Measurements from ENCODE around the gene ISCU. TPM values are rescaled to one million over a fixed set of nuclear protein-coding genes. Genes with fewer than 3 reads are reported as not detected.
"Not testable (repeated sequence)": the region's sequence is repeated elsewhere in the genome, so short reads cannot be mapped to it uniquely, and the experiment has no call there.

ISCU gene
- total RNA-seq, 1 experiment from 2014 or later: 84.8 TPM

- intact Hi-C loops (cut with micrococcal nuclease; ENCODE audit: unreplicated experiment): no loop called here
- TF ChIP-seq CTCF (conservative IDR thresholded peaks at IDR 0.05) (no peak), EZH2 (IDR thresholded peaks at IDR 0.05; ENCODE audit: low read depth) (no peak)
Measured at GRCh38 chr12:108548954-108549521, 13.4 kb upstream of the ISCU start.

GRCh38 chr12:108551535-108551934, 10.9 kb upstream of the ISCU start:
- no peak overlapping the region for H3K27ac ChIP-seq
- H3K27me3 ChIP-seq (ENCODE audit: insufficient read depth, low read depth): no peaks in the 10 kb centered on the region
- CTCF ChIA-PET: no interaction called here
- no peak for DNase-seq
- H3K79me2 ChIP-seq (ENCODE audit: low read depth): peaks cover 83% of the 10 kb centered on the region
- no peaks in the 10 kb centered on the region for H3K4me1 ChIP-seq (replicated peaks; ENCODE audit: insufficient read depth)
- no peak overlapping the region for H3K4me2 ChIP-seq
- H3K36me3 ChIP-seq (ENCODE audit: low read depth): peaks cover 22% of the 10 kb centered on the region
- peaks cover 3% of the 10 kb centered on the region; the same call in 1 of the 2 replicates for H3F3A ChIP-seq (ENCODE audit: insufficient read depth, low read depth)
- POLR2A ChIA-PET (ENCODE audit: unreplicated experiment): no interaction called here
- intact Hi-C loops (cut with micrococcal nuclease; ENCODE audit: unreplicated experiment): no loop called here
- BruUV-seq (replicated peaks): no TSS peak
- peaks cover 86% of the 10 kb centered on the region for H4K20me1 ChIP-seq (ENCODE audit: insufficient read depth)
- no peaks in the 10 kb centered on the region for H3K9me3 ChIP-seq (ENCODE audit: insufficient read depth, low read depth)
- no peak overlapping the region for H2AFZ ChIP-seq
- no peak overlapping the region for H3K4me3 ChIP-seq
- TF ChIP-seq EZH2 (IDR thresholded peaks at IDR 0.05; ENCODE audit: low read depth) (no peak), CTCF (conservative IDR thresholded peaks at IDR 0.05) (no peak)
- no peaks in the 10 kb centered on the region for H3K9me2 ChIP-seq (ENCODE audit: insufficient read depth)

More at GRCh38 chr12:108548954-108549521, 13.4 kb upstream of the ISCU start:
- no peaks in the 10 kb centered on the region for H3K4me1 ChIP-seq (replicated peaks; ENCODE audit: insufficient read depth)
- no peak overlapping the region for H2AFZ ChIP-seq
- BruUV-seq (replicated peaks): no TSS peak
- peaks cover under 1% of the 10 kb centered on the region; the same call in 1 of the 2 replicates for H3F3A ChIP-seq (ENCODE audit: insufficient read depth, low read depth)
- H3K27me3 ChIP-seq (ENCODE audit: insufficient read depth, low read depth): no peaks in the 10 kb centered on the region
- no peak for DNase-seq
- H3K9me3 ChIP-seq (ENCODE audit: insufficient read depth, low read depth): no peaks in the 10 kb centered on the region
- H3K36me3 ChIP-seq (ENCODE audit: low read depth): peaks cover 24% of the 10 kb centered on the region
- H3K9me2 ChIP-seq (ENCODE audit: insufficient read depth): no peaks in the 10 kb centered on the region
- no peak overlapping the region for H3K27ac ChIP-seq
- peaks cover 70% of the 10 kb centered on the region for H3K79me2 ChIP-seq (ENCODE audit: low read depth)
- ChIA-PET POLR2A (ENCODE audit: unreplicated experiment) (interaction anchor here (0.9 kb wide), 1 partner anchor 1505 kb away, joined by 3 read pairs; no protein-coding TSS in a partner anchor), CTCF (interaction anchor here (0.7 kb wide), 1 partner anchor 13 kb away, joined by 3 read pairs; no protein-coding TSS in a partner anchor)
- H3K4me3 ChIP-seq: no peak overlapping the region
- H3K4me2 ChIP-seq: no peak overlapping the region
- peaks cover 66% of the 10 kb centered on the region for H4K20me1 ChIP-seq (ENCODE audit: insufficient read depth)

- H3F3A ChIP-seq (ENCODE audit: insufficient read depth, low read depth): 0 out of 2 replicates have a peak, but pooled peaks cover 3% of the 10 kb centered on the region
- no peak overlapping the region for H2AFZ ChIP-seq
- BruUV-seq (replicated peaks): no TSS peak
- no peaks in the 10 kb centered on the region for H3K9me3 ChIP-seq (ENCODE audit: insufficient read depth, low read depth)
- no peaks in the 10 kb centered on the region for H3K27me3 ChIP-seq (ENCODE audit: insufficient read depth, low read depth)
- TF ChIP-seq EZH2 (IDR thresholded peaks at IDR 0.05; ENCODE audit: low read depth) (no peak), CTCF (conservative IDR thresholded peaks at IDR 0.05) (no peak)
- ChIA-PET POLR2A (ENCODE audit: unreplicated experiment) (no interaction called here), CTCF (no interaction called here)
- no peak overlapping the region for H3K27ac ChIP-seq
- no peak overlapping the region for H3K4me3 ChIP-seq
- DNase-seq: no peak
- H3K4me1 ChIP-seq (replicated peaks; ENCODE audit: insufficient read depth): no peaks in the 10 kb centered on the region
- H4K20me1 ChIP-seq (ENCODE audit: insufficient read depth): peaks cover 93% of the 10 kb centered on the region
- H3K4me2 ChIP-seq: no peak overlapping the region
- intact Hi-C loops (cut with micrococcal nuclease; ENCODE audit: unreplicated experiment): no loop called here
- 0 out of 2 replicates have a peak, but pooled peaks cover 11% of the 10 kb centered on the region for H3K36me3 ChIP-seq (ENCODE audit: low read depth)
- no peaks in the 10 kb centered on the region for H3K9me2 ChIP-seq (ENCODE audit: insufficient read depth)
- H3K79me2 ChIP-seq (ENCODE audit: low read depth): peaks cover 99% of the 10 kb centered on the region
Measured at GRCh38 chr12:108553799-108554198, 8.6 kb upstream of the ISCU start.

GRCh38 chr12:108555383-108555782, 7.0 kb upstream of the ISCU start:
- H3F3A ChIP-seq (ENCODE audit: insufficient read depth, low read depth); H3K9me3 ChIP-seq (ENCODE audit: insufficient read depth, low read depth); intact Hi-C loops (cut with micrococcal nuclease; ENCODE audit: unreplicated experiment); CTCF ChIA-PET; H2AFZ ChIP-seq; DNase-seq; H3K9me2 ChIP-seq (ENCODE audit: insufficient read depth); H3K4me2 ChIP-seq; H3K27me3 ChIP-seq (ENCODE audit: insufficient read depth, low read depth); H3K4me3 ChIP-seq; BruUV-seq (replicated peaks); H3K27ac ChIP-seq; POLR2A ChIA-PET (ENCODE audit: unreplicated experiment): not testable (repeated sequence)
- H3K36me3 ChIP-seq (ENCODE audit: low read depth): 0 out of 2 replicates have a peak, but pooled peaks cover 11% of the 10 kb centered on the region
- H4K20me1 ChIP-seq (ENCODE audit: insufficient read depth): peaks cover 82% of the 10 kb centered on the region
- H3K4me1 ChIP-seq (replicated peaks; ENCODE audit: insufficient read depth): peaks cover 10% of the 10 kb centered on the region
- H3K79me2 ChIP-seq (ENCODE audit: low read depth): peaks cover 99% of the 10 kb centered on the region

Data from PC-9 (cell line).